ENCODE data around the gene GNPTAB. TPM values are rescaled to one million over a fixed set of nuclear protein-coding genes. Genes with fewer than 3 reads are reported as not detected.

The GNPTAB gene
- total and polyA plus RNA-seq, 7 donors = 12.0 to 42.2 (median 25.4) TPM

GRCh38 chr12:101782273-101782731 is 48.5 kb downstream of the GNPTAB start:
- Histone ChIP-seq H3K27ac (no peak overlapping the region), H3K9me3 (no peaks in the 10 kb centered on the region), H3K4me3 (no peak overlapping the region), H3K27me3 (no peaks in the 10 kb centered on the region), H3K36me3 (peaks cover 0 to 31% (median 7%) of the 10 kb centered on the region in 4 donors), H3K4me1 (no peaks in the 10 kb centered on the region)
- intact Hi-C loops (cut with DNase I) = no loop called here
- WGBS, 2 donors = 92 to 93% methylated on average over 3 of the region's 3 CpGs
- TF ChIP-seq CTCF (IDR thresholded peaks at IDR 0.05) (no peak), POLR2AphosphoS5 (IDR thresholded peaks at IDR 0.05) (no peak), POLR2A (IDR thresholded peaks at IDR 0.05) (no peak), EP300 (IDR thresholded peaks at IDR 0.05) (no peak)
- DNase-seq = no peak

DNA sequence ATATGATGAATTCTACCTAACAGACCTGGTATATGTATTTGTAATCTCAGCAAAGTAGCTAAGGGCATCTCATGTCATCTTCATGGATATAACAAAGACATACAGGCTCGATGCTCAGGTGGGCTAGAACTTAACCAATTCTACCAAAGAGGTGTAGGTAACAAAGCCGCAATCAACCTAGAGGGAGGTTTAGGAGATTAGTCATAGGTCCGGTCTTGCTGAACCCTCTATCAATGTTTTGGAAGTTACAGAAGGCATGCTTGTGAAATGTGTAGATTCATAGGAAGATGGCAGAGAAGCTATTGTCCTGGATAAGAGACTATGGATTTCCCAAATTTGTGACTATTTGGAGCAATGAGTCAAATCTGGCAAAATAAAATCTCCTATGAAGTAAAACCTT is 48.9 kb downstream of the GNPTAB start:
- 87 to 88% methylated on average over 3 of the region's 3 CpGs for WGBS, 2 donors

DNA sequence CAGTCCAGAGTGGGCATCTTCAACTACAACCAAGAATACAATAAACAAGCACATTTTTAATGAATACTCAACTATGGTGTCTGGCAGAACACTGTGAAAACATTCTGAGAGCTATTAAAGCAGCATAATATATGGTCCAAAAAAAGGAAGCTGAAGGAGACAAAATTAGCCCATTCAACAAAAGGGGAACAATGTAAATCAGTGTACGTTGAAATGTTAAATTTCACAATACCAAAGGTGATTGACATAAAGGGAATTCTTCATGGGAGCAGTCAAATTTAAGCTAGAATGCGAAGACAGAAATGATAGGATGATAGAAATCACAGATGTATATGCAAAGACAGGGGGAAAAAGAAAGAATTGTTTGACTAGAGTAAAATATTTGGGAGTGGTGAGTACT is 50.2 kb downstream of the GNPTAB start:
- Histone ChIP-seq H3K36me3 (peaks cover 0 to 36% (median 7%) of the 10 kb centered on the region in 4 donors), H3K4me1 (no peaks in the 10 kb centered on the region), H3K4me3 (no peak overlapping the region), H3K9me3 (no peaks in the 10 kb centered on the region), H3K27me3 (no peaks in the 10 kb centered on the region), H3K27ac (no peak overlapping the region)
- intact Hi-C loops (cut with DNase I) = no loop called here
- WGBS, 2 donors = 70 to 79% methylated on average over 2 of the region's 2 CpGs
- no peak for DNase-seq
- TF ChIP-seq CTCF (IDR thresholded peaks at IDR 0.05) (no peak), EP300 (IDR thresholded peaks at IDR 0.05) (no peak), POLR2A (IDR thresholded peaks at IDR 0.05) (no peak), POLR2AphosphoS5 (IDR thresholded peaks at IDR 0.05) (no peak)

More for the DNA sequence above, 48.9 kb downstream of the GNPTAB start:
- Histone ChIP-seq H3K36me3 (peaks cover 0 to 36% (median 7%) of the 10 kb centered on the region in 4 donors), H3K9me3 (no peaks in the 10 kb centered on the region), H3K27me3 (no peaks in the 10 kb centered on the region), H3K4me1 (no peaks in the 10 kb centered on the region), H3K4me3 (no peak overlapping the region), H3K27ac (no peak overlapping the region)
- TF ChIP-seq POLR2A (IDR thresholded peaks at IDR 0.05) (no peak), POLR2AphosphoS5 (IDR thresholded peaks at IDR 0.05) (no peak), EP300 (IDR thresholded peaks at IDR 0.05) (no peak), CTCF (IDR thresholded peaks at IDR 0.05) (no peak)
- intact Hi-C loops (cut with DNase I) = no loop called here
- DNase-seq = no peak

GRCh38 chr12:101779626-101780025 is 51.1 kb downstream of the GNPTAB start:
- intact Hi-C loops (cut with DNase I) = no loop called here
- Histone ChIP-seq H3K4me3 (no peak overlapping the region), H3K27ac (no peak overlapping the region), H3K27me3 (no peaks in the 10 kb centered on the region), H3K36me3 (peaks cover 0 to 28% (median 2%) of the 10 kb centered on the region in 4 donors), H3K9me3 (no peaks in the 10 kb centered on the region), H3K4me1 (no peaks in the 10 kb centered on the region)
- 90 to 93% methylated on average over 6 of the region's 6 CpGs for WGBS, 2 donors
- no peak for DNase-seq
- TF ChIP-seq EP300 (IDR thresholded peaks at IDR 0.05) (no peak), CTCF (IDR thresholded peaks at IDR 0.05) (no peak), POLR2AphosphoS5 (IDR thresholded peaks at IDR 0.05) (no peak), POLR2A (IDR thresholded peaks at IDR 0.05) (no peak)

DNA sequence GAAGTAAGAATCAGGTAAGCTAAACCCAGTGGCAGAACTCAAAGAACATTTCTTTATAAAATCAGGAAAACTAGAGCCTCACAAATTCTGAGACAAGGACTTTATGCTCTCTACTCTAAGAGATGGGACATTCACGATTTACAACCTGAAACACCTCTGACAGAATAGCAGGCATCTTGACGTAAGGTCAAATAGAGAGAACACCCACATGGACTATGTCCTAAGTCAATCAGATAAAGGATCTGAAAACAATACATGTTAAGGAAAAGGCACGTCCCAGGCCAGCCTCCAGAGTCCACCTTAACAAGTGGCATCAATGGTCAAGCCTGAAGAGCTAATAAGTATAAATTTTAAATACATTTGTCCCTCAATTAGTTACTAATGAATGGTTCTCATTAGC is 51.6 kb downstream of the GNPTAB start:
- intact Hi-C loops (cut with DNase I) = no loop called here
- TF ChIP-seq POLR2A (IDR thresholded peaks at IDR 0.05) (no peak), POLR2AphosphoS5 (IDR thresholded peaks at IDR 0.05) (no peak), EP300 (IDR thresholded peaks at IDR 0.05) (no peak), CTCF (IDR thresholded peaks at IDR 0.05) (no peak)
- peaks cover 0 to 24% (median 2%) of the 10 kb centered on the region in 4 donors for H3K36me3 ChIP-seq

More for the DNA sequence above, 51.6 kb downstream of the GNPTAB start:
- H3K9me3 ChIP-seq = no peaks in the 10 kb centered on the region
- no peak overlapping the region for H3K4me3 ChIP-seq
- no peaks in the 10 kb centered on the region for H3K27me3 ChIP-seq
- DNase-seq = no peak
- H3K27ac ChIP-seq = no peak overlapping the region
- WGBS, 2 donors = 24 to 74% methylated on average over 3 of the region's 3 CpGs
- no peaks in the 10 kb centered on the region for H3K4me1 ChIP-seq

Data from sigmoid colon (tissue), 7 donors.